Measurements from ENCODE around the gene SERPINA5.
"Not testable (repeated sequence)": the region's sequence is repeated elsewhere in the genome, so short reads cannot be mapped to it uniquely, and the experiment has no call there.

The SERPINA5 gene

DNA sequence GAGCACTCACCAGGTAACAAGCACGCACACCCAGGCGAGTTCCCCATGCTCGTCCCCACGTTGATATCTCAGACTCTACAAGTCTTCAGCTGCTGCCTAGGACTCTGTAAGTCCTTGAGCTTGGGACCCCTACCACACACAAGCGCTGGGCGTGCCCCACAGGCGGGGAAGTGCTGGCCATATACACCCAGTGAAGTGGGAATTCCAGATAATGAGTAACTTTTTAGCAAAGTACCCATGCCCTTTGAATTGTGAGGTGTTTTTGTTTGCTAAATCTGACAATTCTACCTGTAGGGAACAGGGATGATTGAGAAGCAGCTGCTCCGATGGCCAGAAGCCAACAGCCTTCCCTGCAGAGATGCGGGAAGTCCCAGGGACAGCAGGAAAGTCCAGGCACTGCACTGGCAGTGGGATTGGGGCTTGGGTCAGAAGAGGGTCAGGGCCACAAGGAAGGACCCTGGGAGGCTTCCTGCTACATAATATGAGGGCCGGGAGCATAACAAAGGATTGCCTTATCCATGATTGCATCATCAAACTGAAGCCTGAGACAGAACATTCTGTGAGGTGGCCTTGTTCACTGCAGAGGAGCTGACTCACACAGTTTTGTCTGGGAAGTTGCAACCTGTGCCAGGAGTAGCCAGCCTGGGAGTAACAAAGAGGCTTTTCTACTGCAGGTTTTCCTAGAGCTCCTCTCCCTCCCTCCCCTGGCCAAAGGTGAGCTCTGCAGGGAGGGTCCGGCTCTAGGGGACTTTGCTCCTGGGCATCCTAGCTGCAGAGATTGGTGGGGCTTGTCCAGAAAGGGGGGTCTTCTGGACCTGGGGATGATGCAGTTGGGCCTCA, 17.8 kb downstream of the SERPINA5 start:
- DNase-seq (ENCODE audit: low spot score): no peak
- no peak overlapping the region for H3K4me3 ChIP-seq
- peak overlapping the region; percentile 65 to 82 for H3K27ac ChIP-seq

DNA sequence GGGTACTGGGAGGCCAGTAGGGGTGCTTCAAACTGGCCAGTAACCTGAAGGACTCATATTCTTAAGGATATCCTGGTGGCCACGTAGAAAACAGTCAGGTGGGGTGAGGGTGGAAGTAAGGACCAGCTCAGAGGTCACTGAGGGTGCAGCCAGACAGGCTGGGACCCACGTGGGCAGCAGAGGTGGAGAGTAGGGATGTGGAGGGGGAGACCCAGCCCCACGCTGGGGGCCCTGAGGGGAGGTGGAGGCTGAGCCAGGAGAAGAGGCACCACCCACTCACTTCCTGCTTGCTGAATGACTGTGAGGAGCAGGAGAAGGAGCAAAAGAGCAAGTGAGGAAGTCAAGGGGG, 18.4 kb downstream of the SERPINA5 start:
- TF ChIP-seq, protein P1, sequence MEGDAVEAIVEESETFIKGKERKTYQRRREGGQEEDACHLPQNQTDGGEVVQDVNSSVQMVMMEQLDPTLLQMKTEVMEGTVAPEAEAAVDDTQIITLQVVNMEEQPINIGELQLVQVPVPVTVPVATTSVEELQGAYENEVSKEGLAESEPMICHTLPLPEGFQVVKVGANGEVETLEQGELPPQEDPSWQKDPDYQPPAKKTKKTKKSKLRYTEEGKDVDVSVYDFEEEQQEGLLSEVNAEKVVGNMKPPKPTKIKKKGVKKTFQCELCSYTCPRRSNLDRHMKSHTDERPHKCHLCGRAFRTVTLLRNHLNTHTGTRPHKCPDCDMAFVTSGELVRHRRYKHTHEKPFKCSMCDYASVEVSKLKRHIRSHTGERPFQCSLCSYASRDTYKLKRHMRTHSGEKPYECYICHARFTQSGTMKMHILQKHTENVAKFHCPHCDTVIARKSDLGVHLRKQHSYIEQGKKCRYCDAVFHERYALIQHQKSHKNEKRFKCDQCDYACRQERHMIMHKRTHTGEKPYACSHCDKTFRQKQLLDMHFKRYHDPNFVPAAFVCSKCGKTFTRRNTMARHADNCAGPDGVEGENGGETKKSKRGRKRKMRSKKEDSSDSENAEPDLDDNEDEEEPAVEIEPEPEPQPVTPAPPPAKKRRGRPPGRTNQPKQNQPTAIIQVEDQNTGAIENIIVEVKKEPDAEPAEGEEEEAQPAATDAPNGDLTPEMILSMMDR (IDR thresholded peaks at IDR 0.05): no peak
- Histone ChIP-seq H3K27ac (peak overlapping the region; percentile 65 to 82), H3K4me3 (no peak overlapping the region)
- DNase-seq (ENCODE audit: low spot score): no peak

More for the DNA sequence above, 17.8 kb downstream of the SERPINA5 start:
- TF ChIP-seq, protein P1 (IDR thresholded peaks at IDR 0.05): no peak

DNA sequence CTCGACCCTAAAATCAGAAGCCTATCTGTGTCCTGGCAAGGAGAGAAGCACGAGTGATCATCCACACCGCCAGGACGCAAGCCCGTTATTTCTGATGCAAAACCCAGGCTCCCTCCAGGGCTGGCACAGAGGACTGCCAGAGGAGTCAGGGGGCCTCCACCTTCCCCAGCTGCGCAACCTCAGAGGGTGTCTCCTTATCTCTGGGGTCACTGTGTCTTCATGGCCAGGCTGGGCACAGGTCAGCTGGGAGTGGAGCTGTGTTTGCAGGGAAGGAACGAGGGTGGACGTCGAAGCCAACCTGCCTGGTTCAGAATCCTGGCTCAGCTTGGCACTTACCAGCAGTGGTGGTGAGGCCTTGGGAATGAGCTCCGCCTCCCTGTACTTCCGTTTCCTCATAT, 18.9 kb downstream of the SERPINA5 start:
- DNase-seq (ENCODE audit: low spot score): no peak
- Histone ChIP-seq H3K4me3 (no peak overlapping the region), H3K27ac (peak overlapping the region; percentile 65 to 82)
- TF ChIP-seq, protein P1 (IDR thresholded peaks at IDR 0.05): no peak

DNA sequence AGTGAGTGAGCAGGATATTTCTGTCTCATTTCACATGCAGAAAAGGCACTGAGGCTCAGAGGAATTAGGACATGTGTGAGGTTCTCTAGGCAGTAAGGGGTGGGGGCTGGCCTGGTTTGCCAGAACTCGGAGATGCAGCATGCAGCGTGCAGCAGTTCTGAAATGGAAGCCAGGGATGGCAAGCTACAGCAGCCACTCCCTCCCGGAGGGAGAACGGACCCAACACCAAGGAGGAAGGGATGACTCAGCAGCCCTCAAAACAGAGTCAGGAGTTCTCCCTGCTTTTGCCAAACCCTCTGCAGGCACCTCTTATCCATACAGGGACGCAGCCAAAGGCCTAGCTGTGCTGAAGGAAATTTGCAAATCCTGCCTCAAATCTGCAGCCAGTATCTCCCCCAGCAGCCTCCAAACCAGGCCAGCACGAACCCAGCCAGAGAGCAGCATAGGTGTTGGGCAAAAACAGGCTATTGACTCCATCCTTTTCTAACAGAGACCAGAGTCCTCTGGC, 20.7 kb downstream of the SERPINA5 start:
- TF ChIP-seq, protein P1 (IDR thresholded peaks at IDR 0.05): no peak
- H3K27ac ChIP-seq: peak overlapping the region; percentile 51 to 81
- no peak overlapping the region for H3K4me3 ChIP-seq
- DNase-seq (ENCODE audit: low spot score): no peak

DNA sequence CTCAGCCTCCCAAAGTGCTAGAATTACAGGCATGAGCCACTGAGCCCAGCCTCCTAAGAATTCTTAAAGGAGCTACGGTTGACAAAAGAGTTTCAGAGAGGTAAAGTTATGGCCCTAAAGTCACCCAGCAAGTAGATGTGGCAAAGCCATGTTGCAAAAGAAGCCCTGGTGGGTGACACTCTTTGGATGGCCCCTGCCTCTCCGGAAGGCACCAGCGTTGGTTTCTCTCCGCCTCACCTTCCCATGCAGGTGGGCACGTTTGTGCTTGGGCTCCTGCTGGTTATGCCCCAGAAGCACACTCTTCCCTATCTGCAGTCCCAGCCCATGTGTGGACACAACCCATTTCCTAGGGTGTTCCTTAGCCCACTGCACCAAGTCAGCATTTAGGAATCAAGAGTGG, 21.5 kb downstream of the SERPINA5 start:
- H3K27ac ChIP-seq: peak overlapping the region; percentile 51 to 81
- TF ChIP-seq, protein P1 (IDR thresholded peaks at IDR 0.05): no peak
- no peak for DNase-seq (ENCODE audit: low spot score)
- H3K4me3 ChIP-seq: no peak overlapping the region

DNA sequence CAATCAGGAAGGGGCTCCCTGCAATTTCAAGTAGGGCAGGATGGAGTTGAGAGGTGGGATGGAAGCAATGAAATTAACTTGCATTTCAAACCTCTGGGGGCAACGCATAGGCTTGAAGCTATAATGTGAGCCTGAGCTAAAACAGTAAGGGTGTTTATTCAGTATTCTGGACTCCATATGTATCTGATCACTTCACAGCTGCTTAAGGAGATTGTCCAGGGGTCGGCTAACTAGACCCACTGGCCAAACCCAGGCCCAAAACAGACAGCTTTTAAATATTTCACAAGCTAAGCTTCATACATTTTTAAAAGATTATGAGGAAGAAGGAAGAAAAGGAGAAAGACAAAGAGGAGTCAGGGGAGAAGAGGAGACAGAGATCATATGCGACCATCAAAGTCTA, 24.1 kb downstream of the SERPINA5 start:
- DNase-seq (ENCODE audit: low spot score): no peak
- H3K27ac ChIP-seq: no peak overlapping the region
- TF ChIP-seq, protein P1 (IDR thresholded peaks at IDR 0.05): no peak
- H3K4me3 ChIP-seq: no peak overlapping the region

DNA sequence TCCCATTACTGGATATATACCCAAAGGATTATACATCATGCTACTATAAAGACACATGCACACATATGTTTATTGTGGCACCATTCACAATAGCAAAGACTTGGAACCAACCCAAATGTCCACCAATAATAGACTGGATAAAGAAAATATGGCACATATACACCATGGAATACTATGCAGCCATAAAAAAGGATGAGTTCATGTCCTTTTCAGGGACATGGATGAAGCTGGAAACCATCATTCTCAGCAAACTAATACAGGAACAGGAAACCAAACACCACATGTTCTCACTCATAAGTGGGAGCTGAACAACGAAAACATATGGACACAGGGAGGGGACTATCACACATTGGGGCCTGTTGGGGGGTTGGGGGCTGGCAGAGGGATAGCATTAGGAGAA, 27.7 kb downstream of the SERPINA5 start:
- not testable (repeated sequence) for DNase-seq (ENCODE audit: low spot score); H3K4me3 ChIP-seq; H3K27ac ChIP-seq
